GM10266 (cell line): ENCODE data around the gene SNRPD3.
A peak's percentile ranks its signal among the peaks of the same experiment; 100 is the strongest.
"Not testable (repeated sequence)": the region's sequence is repeated elsewhere in the genome, so short reads cannot be mapped to it uniquely, and the experiment has no call there.

Source experiments
- DNase-seq: peaks from one replicate; pipeline ENCODE4 v3.0.0; 2012; ENCODE audit errors: extremely low spot score
- TF ChIP-seq, protein P1 (sequence below): IDR thresholded peaks from 2 replicates; pipeline ENCODE4 v1.5.1; 2012; ENCODE audit warnings: mild to moderate bottlenecking, low read depth; ENCODE audit not compliant: control insufficient read depth, insufficient read depth; ENCODE audit errors: missing control alignments

SNRPD3 gene

DNA sequence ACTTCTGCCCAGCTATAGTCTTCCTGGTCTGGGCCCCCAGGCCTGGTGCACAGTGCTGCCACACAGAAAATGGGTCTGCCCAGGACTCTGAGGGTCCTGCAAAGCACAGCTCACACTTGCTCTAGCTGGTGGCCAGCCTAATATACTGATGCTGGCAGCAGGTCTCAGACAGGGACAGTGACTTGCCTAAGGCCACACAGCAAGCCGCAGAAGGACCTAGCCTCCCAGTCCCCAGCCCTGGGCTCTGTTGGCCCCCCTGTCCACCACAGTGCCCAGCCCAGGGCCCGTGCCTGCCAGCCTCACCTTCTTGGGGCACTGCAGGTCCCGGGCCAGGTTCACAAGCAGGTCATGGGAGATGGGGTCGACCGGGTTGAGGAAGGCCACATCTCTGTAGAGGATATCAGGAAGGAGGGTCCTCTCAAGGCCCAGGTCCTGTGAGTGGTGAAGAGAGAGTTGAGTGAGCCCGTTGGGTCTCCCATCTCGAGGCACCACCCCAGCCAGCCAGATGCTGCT is 33.8 kb downstream of the SNRPD3 start:
- TF ChIP-seq, protein P1, sequence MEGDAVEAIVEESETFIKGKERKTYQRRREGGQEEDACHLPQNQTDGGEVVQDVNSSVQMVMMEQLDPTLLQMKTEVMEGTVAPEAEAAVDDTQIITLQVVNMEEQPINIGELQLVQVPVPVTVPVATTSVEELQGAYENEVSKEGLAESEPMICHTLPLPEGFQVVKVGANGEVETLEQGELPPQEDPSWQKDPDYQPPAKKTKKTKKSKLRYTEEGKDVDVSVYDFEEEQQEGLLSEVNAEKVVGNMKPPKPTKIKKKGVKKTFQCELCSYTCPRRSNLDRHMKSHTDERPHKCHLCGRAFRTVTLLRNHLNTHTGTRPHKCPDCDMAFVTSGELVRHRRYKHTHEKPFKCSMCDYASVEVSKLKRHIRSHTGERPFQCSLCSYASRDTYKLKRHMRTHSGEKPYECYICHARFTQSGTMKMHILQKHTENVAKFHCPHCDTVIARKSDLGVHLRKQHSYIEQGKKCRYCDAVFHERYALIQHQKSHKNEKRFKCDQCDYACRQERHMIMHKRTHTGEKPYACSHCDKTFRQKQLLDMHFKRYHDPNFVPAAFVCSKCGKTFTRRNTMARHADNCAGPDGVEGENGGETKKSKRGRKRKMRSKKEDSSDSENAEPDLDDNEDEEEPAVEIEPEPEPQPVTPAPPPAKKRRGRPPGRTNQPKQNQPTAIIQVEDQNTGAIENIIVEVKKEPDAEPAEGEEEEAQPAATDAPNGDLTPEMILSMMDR, result no peak
- DNase-seq, result no peak

DNA sequence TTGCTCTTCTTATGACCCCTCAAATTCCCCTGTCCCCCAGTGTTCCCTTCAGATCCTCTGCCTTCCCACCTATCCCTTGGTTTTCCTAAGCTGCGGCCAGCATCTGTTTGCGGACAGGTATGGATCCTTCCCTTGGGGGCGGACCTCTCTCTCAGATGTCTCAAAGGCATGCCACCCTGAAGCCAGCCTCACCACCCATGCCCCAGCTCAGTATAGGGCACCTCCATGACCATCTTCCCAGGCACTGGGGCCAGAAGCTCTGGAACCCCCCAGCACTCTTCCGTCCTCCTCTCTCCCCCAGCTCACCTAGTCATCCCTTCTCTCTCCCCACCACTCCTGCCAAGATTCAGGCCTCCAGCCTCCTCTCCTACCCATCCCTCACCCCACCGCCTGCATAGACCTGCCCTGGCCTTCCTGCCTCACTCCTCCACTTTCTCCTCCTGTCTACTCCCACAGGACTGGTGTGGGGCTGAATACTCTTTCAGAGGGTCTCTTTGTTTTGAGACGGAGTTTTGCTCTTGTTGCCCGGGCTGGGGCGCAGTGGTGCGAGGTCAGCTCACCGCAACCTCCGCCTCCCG is 34.9 kb downstream of the SNRPD3 start:
- DNase-seq, result no peak
- TF ChIP-seq, protein P1, result no peak

DNA sequence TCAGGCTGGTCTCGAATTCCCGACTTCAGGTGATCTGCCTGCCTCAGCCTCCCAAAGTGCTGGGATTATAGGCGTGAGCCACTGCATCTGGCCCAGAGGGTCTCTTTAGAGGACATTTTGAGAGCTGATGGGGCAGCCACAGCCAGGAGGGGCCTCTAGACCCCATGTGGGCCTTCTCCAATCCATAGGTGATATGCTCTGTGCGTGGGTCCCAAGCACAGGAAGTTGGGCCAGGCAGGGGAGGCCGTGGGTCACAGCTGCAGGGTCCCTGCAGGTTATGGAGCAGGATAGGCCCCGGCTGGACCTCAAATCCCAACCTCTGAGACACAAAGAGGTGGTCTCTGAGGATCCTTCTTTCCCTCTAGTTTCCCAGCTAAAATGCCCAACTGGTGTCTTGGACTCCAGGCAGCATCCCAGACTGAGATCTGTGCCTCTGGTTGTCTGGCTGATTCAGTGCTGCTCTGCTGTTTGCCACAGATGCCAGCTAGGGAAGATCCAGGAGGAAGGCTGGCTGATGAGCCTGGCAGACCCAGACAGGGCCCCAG is 35.6 kb downstream of the SNRPD3 start:
- DNase-seq, result no peak
- TF ChIP-seq, protein P1, result no peak

DNA sequence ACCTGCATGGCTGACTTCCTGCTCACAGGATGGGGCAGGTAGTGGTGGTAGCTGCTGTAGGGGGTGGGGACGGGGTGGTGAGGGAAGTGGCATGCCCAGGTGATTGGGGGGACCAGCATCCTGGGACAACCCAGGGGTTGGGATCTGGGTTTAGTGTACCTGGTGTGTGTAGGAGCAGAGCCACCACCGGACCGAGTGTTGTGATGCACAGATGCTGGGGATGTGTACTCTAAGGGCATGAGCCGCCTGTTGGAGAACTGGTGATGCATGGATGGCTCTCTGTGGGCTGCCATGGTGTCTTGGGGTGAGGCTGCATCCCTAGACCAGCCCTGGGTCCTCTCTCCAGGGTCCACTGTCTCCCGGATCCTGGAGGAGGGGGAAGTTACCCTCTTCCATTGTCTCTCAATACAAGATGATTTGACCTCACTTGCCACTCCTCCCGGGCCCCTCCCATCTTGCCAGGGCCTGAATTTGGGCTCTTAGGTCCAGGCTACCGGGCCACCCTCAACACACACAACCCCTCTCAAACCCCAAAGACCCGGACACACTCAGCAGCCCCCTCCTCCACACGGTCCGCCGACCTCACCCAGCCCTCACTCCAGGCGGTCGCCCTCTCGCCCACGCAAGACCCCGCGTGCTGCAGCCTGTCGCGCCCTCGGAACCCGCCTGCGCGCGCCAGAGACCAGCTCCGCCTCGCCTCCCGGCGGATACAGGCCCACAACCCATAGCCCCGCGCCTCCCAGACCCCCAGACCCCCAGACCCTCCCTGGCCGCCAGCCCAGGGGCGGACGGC is 36.5 kb downstream of the SNRPD3 start:
- peak; percentile 71 for DNase-seq
- TF ChIP-seq, protein P1, result no peak

DNA sequence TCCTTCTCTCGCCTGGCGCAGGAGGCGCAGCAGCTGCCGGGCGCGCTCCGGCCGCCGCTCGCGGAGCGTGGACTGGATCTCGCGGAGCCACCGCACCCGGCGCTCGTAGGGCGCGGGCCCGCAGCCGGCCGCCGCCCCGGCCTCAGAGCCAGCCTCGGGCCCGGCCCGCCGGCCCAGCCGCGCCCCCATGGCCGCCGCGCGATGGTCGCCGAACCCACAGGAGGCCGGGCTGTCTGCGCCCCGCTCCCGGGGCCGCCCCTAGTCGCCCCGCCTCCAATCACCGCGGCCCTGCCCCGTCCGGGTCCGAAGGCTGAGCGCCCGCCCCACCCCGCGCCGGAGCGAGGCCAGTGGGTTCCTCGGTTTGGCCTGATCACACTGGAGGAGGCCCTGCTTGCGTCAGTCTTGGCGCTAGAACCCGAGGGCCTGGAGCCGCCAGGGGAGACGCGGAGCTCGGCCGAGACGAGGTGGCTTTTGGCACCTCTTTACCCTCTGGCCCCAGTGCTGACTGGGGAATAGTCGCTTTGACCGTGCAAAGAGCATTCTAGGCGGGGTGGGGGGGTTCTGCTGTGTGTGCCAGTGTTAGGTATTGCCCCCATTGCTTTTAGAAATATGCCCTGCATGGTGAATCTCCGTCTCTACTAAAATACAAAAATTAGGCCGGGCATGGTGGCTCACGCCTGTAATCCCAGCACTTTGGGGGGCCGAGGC is 37.2 kb downstream of the SNRPD3 start, which contains the start of gene LRRC75B:
Gene LRRC75B (minus strand): TSS at position 223 of the 708 bp plus-strand sequence. CDS start 34 bp downstream, at position 189.
- TF ChIP-seq, protein P1, result no peak
- peak; percentile 96 for DNase-seq

DNA sequence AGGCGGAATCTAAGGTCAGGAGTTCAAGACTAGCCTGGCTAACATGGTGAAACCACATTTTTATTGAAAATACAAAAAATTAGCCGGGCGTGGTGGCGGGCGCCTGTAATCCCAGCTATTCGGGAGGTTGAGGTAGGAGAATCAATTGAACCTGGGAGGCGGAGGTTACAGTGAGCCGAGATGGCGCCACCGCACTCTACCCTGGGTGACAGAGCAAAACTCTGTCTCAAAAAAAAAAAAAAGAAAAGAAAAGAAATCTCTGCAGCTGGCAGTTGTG is 37.7 kb downstream of the SNRPD3 start:
- DNase-seq, result not testable (repeated sequence)

DNA sequence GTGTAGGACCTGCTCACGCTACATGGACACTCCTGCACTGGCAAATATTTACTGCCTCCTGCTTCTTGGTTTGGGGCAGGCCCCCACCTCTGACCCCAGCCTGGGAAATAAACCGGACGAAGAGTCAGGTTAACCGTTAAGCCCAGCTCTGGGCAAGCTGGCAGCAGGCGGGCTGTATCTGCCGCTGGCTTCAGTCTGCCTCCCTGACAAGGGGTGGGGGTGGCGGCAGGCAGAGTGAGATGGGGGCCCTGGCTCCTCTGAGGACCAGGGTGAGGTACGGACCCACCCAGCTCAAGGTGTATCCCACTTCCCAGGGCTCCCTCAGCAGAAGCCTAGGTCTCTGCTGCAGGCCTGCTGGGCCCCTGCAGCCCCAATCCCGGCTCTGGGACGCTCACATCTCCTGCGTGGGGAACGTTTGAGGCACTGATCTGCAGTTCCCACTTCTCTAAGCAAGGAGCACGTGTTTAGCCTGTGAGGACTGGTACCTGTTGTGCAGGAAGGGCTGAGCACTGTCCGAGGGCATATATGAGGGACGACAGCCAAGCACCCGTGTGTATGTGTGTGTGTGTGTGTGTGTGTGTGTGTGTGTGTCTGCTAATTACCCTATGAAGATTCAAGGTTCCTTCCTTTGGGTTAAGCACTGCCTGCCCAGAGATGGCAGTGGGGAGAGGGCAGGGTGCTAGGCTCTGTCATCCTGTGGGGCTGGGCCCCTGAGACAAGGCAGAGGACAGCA is 38.2 kb downstream of the SNRPD3 start:
- TF ChIP-seq, protein P1, result no peak

More for the DNA sequence above, 38.2 kb downstream of the SNRPD3 start:
- DNase-seq, result no peak
